B cell (primary cell): ENCODE results near the gene TCF3. TPM values are rescaled to one million over a fixed set of nuclear protein-coding genes. Genes with fewer than 3 reads are reported as not detected.
A peak's percentile ranks its signal among the peaks of the same experiment; 100 is the strongest.

Experiments
- ATAC-seq: fragments of 200-7000 bp; cut with Tn5 transposase; one replicate; pipeline ENCODE4 v1.10.0; 2021; ENCODE audit warnings: low read depth, mild to moderate bottlenecking, moderate number of reproducible peaks, moderate library complexity
- CTCF ChIA-PET: fragments of 350-600 bp; sonication (Branson Sonifier 250); formaldehyde crosslinking; loops from one replicate; lab custom pipeline; 2021; ENCODE audit warnings: antibody characterized with exemption, inconsistent platforms; lab: Charles Lee
- POLR2A ChIA-PET: fragments of 350-600 bp; sonication (Branson Sonifier 250); formaldehyde crosslinking; loops from one replicate; lab custom pipeline; 2021; ENCODE audit warnings: antibody characterized with exemption; lab: Charles Lee
- DNase-seq: peaks from one replicate; pipeline ENCODE4 v3.0.0; 2013
- H2AFZ ChIP-seq: 2 replicates; pipeline ENCODE4 v1.6.1; 2012; ENCODE audit warnings: mild to moderate bottlenecking, low read depth, low read length; ENCODE audit not compliant: insufficient read depth, poor library complexity, severe bottlenecking
- H3K27ac ChIP-seq, 2 donors: 1 replicate in 1 of 2; 2 replicates in 1 of 2; pipeline ENCODE4 v1.5.1; 2012 to 2013; ENCODE audit warnings: low read length in 2 of 2, mild to moderate bottlenecking in 2 of 2, moderate library complexity in 1 of 2
- H3K27me3 ChIP-seq, 4 experiments: fragments of 200-600 bp in 1 of 4; sonication (generic) in 1 of 4; replicated peaks in 1 of 4; 1 replicate in 2 of 4; 2 replicates in 2 of 4; pipeline versions ENCODE4 v1.6.1 to v1.7.0; 2013 to 2016; ENCODE audit warnings: low read length in 3 of 4, mild to moderate bottlenecking in 2 of 4, mixed read lengths in 1 of 4, moderate library complexity in 1 of 4; ENCODE audit not compliant: insufficient read depth in 4 of 4, control insufficient read depth in 3 of 4; ENCODE audit errors: control extremely low read depth in 1 of 4
- H3K36me3 ChIP-seq, 2 experiments: replicated peaks in 1 of 2; 1 replicate in 1 of 2; 2 replicates in 1 of 2; pipeline versions ENCODE4 v1.6.1 to v1.7.1; 2013; ENCODE audit warnings: low read length in 1 of 2; ENCODE audit not compliant: insufficient read depth in 2 of 2, control insufficient read depth in 1 of 2; ENCODE audit errors: control extremely low read depth in 1 of 2, extremely low read depth in 1 of 2
- H3K4me1 ChIP-seq, 2 donors: fragments of 200-600 bp in 1 of 2; sonication (generic) in 1 of 2; 1 replicate in 1 of 2; 2 replicates in 1 of 2; pipeline versions ENCODE4 v1.5.1 to v1.6.1; 2013 to 2017; ENCODE audit warnings: low read length in 2 of 2; ENCODE audit not compliant: control insufficient read depth in 2 of 2, insufficient read depth in 2 of 2
- H3K4me2 ChIP-seq: replicated peaks from 2 replicates; pipeline ENCODE3; 2012; ENCODE audit warnings: mild to moderate bottlenecking, low read depth, low read length; ENCODE audit not compliant: poor library complexity, severe bottlenecking
- H3K4me3 ChIP-seq, 5 experiments: fragments of 200-600 bp in 1 of 5; sonication (generic) in 1 of 5; 1 replicate in 3 of 5; 2 replicates in 2 of 5; pipeline versions ENCODE4 v1.5.1 to v1.7.0; 2011 to 2016; ENCODE audit warnings: low read length in 4 of 5, mild to moderate bottlenecking in 4 of 5, low read depth in 2 of 5, control low read depth in 1 of 5, moderate library complexity in 1 of 5; ENCODE audit not compliant: insufficient read depth in 1 of 5; ENCODE audit errors: control extremely low read depth in 1 of 5, extremely low read depth in 1 of 5
- H3K79me2 ChIP-seq: fragments of 200-600 bp; sonication (generic); one replicate; pipeline ENCODE4 v1.6.0; 2016; ENCODE audit warnings: low read length; ENCODE audit not compliant: control insufficient read depth, insufficient read depth
- H3K9ac ChIP-seq: fragments of 200-600 bp; sonication (generic); 2 replicates; pipeline ENCODE4 v1.6.1; 2017; ENCODE audit warnings: mild to moderate bottlenecking, low read length, moderate library complexity
- H3K9me3 ChIP-seq, 3 donors: one replicate each; pipeline versions ENCODE4 v1.6.1 to v1.7.1; 2013; ENCODE audit warnings: low read length in 2 of 3; ENCODE audit not compliant: control insufficient read depth in 2 of 3, insufficient read depth in 1 of 3; ENCODE audit errors: control extremely low read depth in 1 of 3
- H4K20me1 ChIP-seq: 2 replicates; pipeline ENCODE4 v1.6.0; 2012; ENCODE audit warnings: mild to moderate bottlenecking, low read length; ENCODE audit not compliant: insufficient read depth, control insufficient read depth, poor library complexity, severe bottlenecking
- H3K27ac Mint-ChIP-seq: one replicate; pipeline ENCODE4 v1.8.0; 2021; ENCODE audit warnings: mixed read lengths
- H3K27me3 Mint-ChIP-seq: one replicate; pipeline ENCODE4 v1.8.0; 2021; ENCODE audit warnings: mixed read lengths
- H3K4me1 Mint-ChIP-seq: one replicate; pipeline ENCODE4 v1.8.0; 2021; ENCODE audit warnings: mixed read lengths
- H3K4me3 Mint-ChIP-seq: one replicate; pipeline ENCODE4 v1.8.0; 2021; ENCODE audit warnings: mixed read lengths
- H3K9me3 Mint-ChIP-seq: one replicate; pipeline ENCODE4 v1.8.0; 2022; ENCODE audit warnings: mixed read lengths; ENCODE audit not compliant: insufficient read depth
- CTCF ChIP-seq: fragments of 200-600 bp; IDR thresholded peaks from one replicate; pipeline ENCODE4 v1.8.0; 2022; ENCODE audit warnings: antibody characterized with exemption, mild to moderate bottlenecking
- EZH2 ChIP-seq: IDR thresholded peaks from 2 replicates; pipeline ENCODE4 v1.6.1; 2012; ENCODE audit warnings: borderline replicate concordance, low read depth, mild to moderate bottlenecking, moderate library complexity, low read length; ENCODE audit not compliant: insufficient read depth, poor library complexity, severe bottlenecking
- WGBS: methylation state at CpG from one replicate; pipeline ENCODE4 v1.1.5; 2013; ENCODE audit warnings: missing lambda C conversion rate; ENCODE audit not compliant: insufficient coverage; 5-methylcytosine and 5-hydroxymethylcytosine counted together
- intact Hi-C: fragments of 100-400 bp; cut with micrococcal nuclease; formaldehyde crosslinking; loops from one replicate; pipeline ENCODE4 v1.10.0; 2022
- polyA plus RNA-seq: library from polyadenylated mRNA; depleted of rRNA; stranded (reverse); fragments of >200 nt; gene quantifications from 2 replicates; pipeline ENCODE4 v1.2.3, GENCODE V29; 2012
- total RNA-seq, 2 donors: library from RNA; stranded (reverse); fragments of 120-200 nt in 1 of 2; gene quantifications; 1 replicate in 1 of 2; 2 replicates in 1 of 2; pipeline versions ENCODE4 v1.2.3 to v1.2.4, GENCODE V29; 2013 to 2022

Gene TCF3
- total and polyA plus RNA-seq, 2 donors (not counting 1 experiment from before 2014, with no cell fraction given) = 278 to 588 TPM

- ChIA-PET POLR2A (interaction anchor here (0.6 to 1.6 kb wide), 7 partner anchors 11 to 78 kb away, joined by 4 to 18 read pairs (median 5); partner anchors contain the start of genes TCF3 and UQCR11), CTCF (interaction anchor here (0.6 to 2.5 kb wide), 6 partner anchors 12 to 232 kb away, joined by 3 to 18 read pairs (median 6); partner anchors contain the start of gene UQCR11)
- TF ChIP-seq EZH2 = no peak
- no peaks in the 10 kb centered on the region for H3K9me3 Mint-ChIP-seq
- H3K27ac ChIP-seq = no peak overlapping the region
- H3K27me3 Mint-ChIP-seq = no peaks in the 10 kb centered on the region
- WGBS = 75% methylated on average over 10 of the region's 10 CpGs
- H3K9ac ChIP-seq = peak overlapping the region; percentile 81
- peak overlapping the region in 3 of 5 experiments; percentile 64 to 90 (median 69) for H3K4me3 ChIP-seq
- peaks cover 29% of the 10 kb centered on the region for H3K4me1 Mint-ChIP-seq
- peaks cover 4 to 14% of the 10 kb centered on the region in 2 experiments for H3K36me3 ChIP-seq
- H3K9me3 ChIP-seq = no peaks in the 10 kb centered on the region
- peaks cover 38% of the 10 kb centered on the region for H3K79me2 ChIP-seq
- peaks cover 17 to 34% of the 10 kb centered on the region in 2 donors for H3K4me1 ChIP-seq
- peak overlapping the region; percentile 93 for H3K4me3 Mint-ChIP-seq
- H4K20me1 ChIP-seq = peaks cover 25% of the 10 kb centered on the region
- H3K27me3 ChIP-seq = no peaks in the 10 kb centered on the region
- ATAC-seq (no peak), DNase-seq (no peak)
- intact Hi-C loops = no loop called here
- H3K27ac Mint-ChIP-seq = peak overlapping the region; percentile 67
- H3K4me2 ChIP-seq = peak overlapping the region; percentile 100
- peak overlapping the region; percentile 89 for H2AFZ ChIP-seq
Measured at GRCh38 chr19:1593501-1593772, 59.0 kb downstream of the TCF3 start.

GRCh38 chr19:1592755-1593500, 59.5 kb downstream of the TCF3 start, which contains the start of gene MBD3:
TSS of gene MBD3 (minus strand) at chr19:1592865. CDS start at chr19:1592631, 234 bp downstream.
- Histone ChIP-seq H3K27ac (peak within 1 kb of the TSS; percentile 84 to 89), H3K4me1 (peaks cover 17 to 34% of the 10 kb centered on the region in 2 donors), H3K36me3 (peaks cover 4 to 12% of the 10 kb centered on the region in 2 experiments), H3K27me3 (no peaks in the 10 kb centered on the region), H3K9me3 (no peaks in the 10 kb centered on the region), H3K9ac (peak within 1 kb of the TSS; percentile 87), H2AFZ (peak within 1 kb of the TSS; percentile 89), H4K20me1 (peaks cover 30% of the 10 kb centered on the region), H3K4me3 (peak within 1 kb of the TSS; percentile 36 to 90 (median 80)), H3K79me2 (peaks cover 43% of the 10 kb centered on the region), H3K4me2 (peak within 1 kb of the TSS; percentile 100)
- no peaks in the 10 kb centered on the region for H3K27me3 Mint-ChIP-seq
- peaks cover 29% of the 10 kb centered on the region for H3K4me1 Mint-ChIP-seq
- H3K27ac Mint-ChIP-seq = peak within 1 kb of the TSS; percentile 89
- ChIA-PET CTCF (interaction anchor here (0.6 to 2.5 kb wide), 7 partner anchors 13 to 233 kb away, joined by 3 to 18 read pairs (median 5); partner anchors contain the start of gene UQCR11), POLR2A (interaction anchor here (0.5 to 1.6 kb wide), 12 partner anchors 11 to 233 kb away, joined by 3 to 18 read pairs (median 4); partner anchors contain the start of genes TCF3 and UQCR11)
- peak within 1 kb of the TSS; percentile 93 for H3K4me3 Mint-ChIP-seq
- ATAC-seq = peak; percentile 87
- TF ChIP-seq CTCF = no peak
- no peak for TF ChIP-seq EZH2
- peak; percentile 93 for DNase-seq
- intact Hi-C loops = loop anchor here (1.0 kb wide), 4 partner anchors 12 to 103 kb away; partner anchors contain the start of genes MEX3D, PCSK4 and UQCR11
- no peaks in the 10 kb centered on the region for H3K9me3 Mint-ChIP-seq
- WGBS = 2% methylated on average over 65 of the region's 68 CpGs
